Measurements from ENCODE around the gene SLC37A3. TPM values are rescaled to one million over a fixed set of nuclear protein-coding genes. Genes with fewer than 3 reads are reported as not detected.
A peak's percentile ranks its signal among the peaks of the same experiment; 100 is the strongest.
"Not testable (repeated sequence)": the region's sequence is repeated elsewhere in the genome, so short reads cannot be mapped to it uniquely, and the experiment has no call there.

The SLC37A3 gene
- polyA plus RNA-seq, 2 of the 4 experiments (the other 2 are of a cell fraction): 26.9 to 53.2 TPM

DNA sequence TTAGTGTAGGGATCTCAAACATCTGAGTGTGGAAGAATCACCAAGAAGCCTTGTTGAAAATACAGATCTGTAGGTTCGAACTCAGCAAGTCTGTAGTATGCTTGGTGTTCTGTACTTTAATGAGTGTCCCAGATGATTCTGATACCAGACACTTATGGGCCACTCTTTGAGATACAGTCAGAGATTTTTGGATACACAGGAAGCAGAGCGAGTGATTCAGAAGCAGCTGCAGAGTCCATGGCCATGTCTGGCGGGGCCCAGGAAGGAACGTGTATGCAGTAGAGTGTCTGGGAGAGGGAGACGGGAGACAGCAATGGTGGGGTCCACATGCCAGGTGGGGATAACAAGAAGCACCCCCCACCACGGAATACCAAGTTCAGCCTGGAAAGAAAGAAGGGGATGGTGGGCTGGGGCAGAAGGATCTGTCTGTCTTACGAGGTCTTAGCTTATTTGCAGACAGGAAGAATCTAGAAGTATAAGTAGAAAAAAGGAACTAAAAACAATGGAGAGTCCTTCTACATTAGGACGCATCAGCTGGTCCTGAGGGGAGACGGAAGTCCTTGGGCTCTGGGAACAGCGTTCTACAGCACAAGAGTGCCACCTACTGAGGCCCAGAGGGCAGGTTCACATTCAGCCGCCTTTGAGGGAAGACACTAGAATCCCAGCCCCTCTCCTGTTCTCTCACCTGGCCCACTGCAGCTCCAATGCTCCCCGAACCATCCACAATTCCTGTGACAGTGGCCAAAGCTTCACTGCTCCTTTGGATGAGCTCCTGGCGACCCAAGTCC lies 55.4 kb downstream of the SLC37A3 start:
- no peak overlapping the region for H3K27ac ChIP-seq
- ATAC-seq: peak; percentile 77 to 87; a peak in 5 of 6 replicates
- H3K4me2 ChIP-seq: no peak overlapping the region
- no peaks in the 10 kb centered on the region for H3K4me1 ChIP-seq
- no peaks in the 10 kb centered on the region for H3K9me3 ChIP-seq
- ChIA-PET CTCF (interaction anchor here (0.6 to 2.1 kb wide), 11 partner anchors 9 to 1306 kb away, joined by 3 to 15 read pairs (median 3); no protein-coding TSS in a partner anchor), POLR2A (no interaction called here)
- WGBS (ENCODE audit: missing lambda C conversion rate): 81% methylated on average over 13 of the region's 13 CpGs
- peak; percentile 54 to 68; a peak in 4 of 5 replicates for TF ChIP-seq RAD21 (conservative IDR thresholded peaks at IDR 0.05 in 1 of 2, IDR thresholded peaks at IDR 0.05 in 1 of 2)
- 0 out of 3 replicates have a peak, but pooled peaks have one; percentile 35 for TF ChIP-seq SMC3 (IDR thresholded peaks at IDR 0.05)
- no peak for TF ChIP-seq JUNB (IDR thresholded peaks at IDR 0.05)
- TF ChIP-seq, protein P1, sequence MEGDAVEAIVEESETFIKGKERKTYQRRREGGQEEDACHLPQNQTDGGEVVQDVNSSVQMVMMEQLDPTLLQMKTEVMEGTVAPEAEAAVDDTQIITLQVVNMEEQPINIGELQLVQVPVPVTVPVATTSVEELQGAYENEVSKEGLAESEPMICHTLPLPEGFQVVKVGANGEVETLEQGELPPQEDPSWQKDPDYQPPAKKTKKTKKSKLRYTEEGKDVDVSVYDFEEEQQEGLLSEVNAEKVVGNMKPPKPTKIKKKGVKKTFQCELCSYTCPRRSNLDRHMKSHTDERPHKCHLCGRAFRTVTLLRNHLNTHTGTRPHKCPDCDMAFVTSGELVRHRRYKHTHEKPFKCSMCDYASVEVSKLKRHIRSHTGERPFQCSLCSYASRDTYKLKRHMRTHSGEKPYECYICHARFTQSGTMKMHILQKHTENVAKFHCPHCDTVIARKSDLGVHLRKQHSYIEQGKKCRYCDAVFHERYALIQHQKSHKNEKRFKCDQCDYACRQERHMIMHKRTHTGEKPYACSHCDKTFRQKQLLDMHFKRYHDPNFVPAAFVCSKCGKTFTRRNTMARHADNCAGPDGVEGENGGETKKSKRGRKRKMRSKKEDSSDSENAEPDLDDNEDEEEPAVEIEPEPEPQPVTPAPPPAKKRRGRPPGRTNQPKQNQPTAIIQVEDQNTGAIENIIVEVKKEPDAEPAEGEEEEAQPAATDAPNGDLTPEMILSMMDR (IDR thresholded peaks at IDR 0.05): peak; percentile 53
- no peak for TF ChIP-seq FOSL2 (IDR thresholded peaks at IDR 0.05)
- no peak for TF ChIP-seq FOSL2 (CRISPR knock-in tag; IDR thresholded peaks at IDR 0.05)
- TF ChIP-seq CEBPB (IDR thresholded peaks at IDR 0.05): no peak
- TF ChIP-seq POLR2AphosphoS2 (conservative IDR thresholded peaks at IDR 0.05; ENCODE audit: low read length): no peak
- TF ChIP-seq PHF8 (IDR thresholded peaks at IDR 0.05; ENCODE audit: borderline replicate concordance, low read depth): no peak
- TF ChIP-seq RFX5 (IDR thresholded peaks at IDR 0.05): no peak
- no peak for TF ChIP-seq TFCP2L1 (CRISPR knock-in tag; IDR thresholded peaks at IDR 0.05)
- TF ChIP-seq CHD4 (IDR thresholded peaks at IDR 0.05; ENCODE audit: borderline replicate concordance): no peak
- FAIRE-seq: no peak
- no peak overlapping the region for H3K4me3 ChIP-seq
- DNase-seq (ENCODE audit: low read depth in 1 of 2, low spot score in 1 of 2): peak; percentile 16 to 42

DNA sequence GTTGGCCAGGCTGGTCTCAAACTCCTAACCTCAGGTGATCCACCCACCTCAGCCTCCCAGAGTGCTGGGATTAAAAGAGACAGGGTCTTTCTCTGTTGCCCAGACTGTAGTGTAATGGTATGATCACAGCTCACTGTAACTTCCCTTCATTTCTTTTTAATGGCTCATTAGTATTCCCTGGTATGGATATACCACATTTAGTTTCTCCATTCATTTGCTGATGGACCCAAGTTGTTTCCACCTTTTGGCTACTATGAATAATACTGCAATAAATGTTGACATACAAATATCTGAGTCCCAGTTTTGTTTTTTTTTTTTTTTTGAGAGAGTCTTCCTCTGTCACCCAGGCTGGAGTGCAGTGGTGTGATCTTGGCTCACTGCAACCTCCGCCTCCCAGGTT lies 59.4 kb downstream of the SLC37A3 start:
- POLR2A ChIA-PET; ATAC-seq; H3K27ac ChIP-seq; DNase-seq (ENCODE audit: low read depth in 1 of 2, low spot score in 1 of 2); H3K4me1 ChIP-seq; H3K9me3 ChIP-seq; H3K4me2 ChIP-seq; H3K4me3 ChIP-seq; FAIRE-seq: not testable (repeated sequence)
- CTCF ChIA-PET: interaction anchor here (1.1 to 1.7 kb wide), 2 partner anchors 12 to 720 kb away, joined by 3 to 4 read pairs; no protein-coding TSS in a partner anchor
- WGBS (ENCODE audit: missing lambda C conversion rate): 100% methylated on average over 1 of the region's 1 CpG

DNA sequence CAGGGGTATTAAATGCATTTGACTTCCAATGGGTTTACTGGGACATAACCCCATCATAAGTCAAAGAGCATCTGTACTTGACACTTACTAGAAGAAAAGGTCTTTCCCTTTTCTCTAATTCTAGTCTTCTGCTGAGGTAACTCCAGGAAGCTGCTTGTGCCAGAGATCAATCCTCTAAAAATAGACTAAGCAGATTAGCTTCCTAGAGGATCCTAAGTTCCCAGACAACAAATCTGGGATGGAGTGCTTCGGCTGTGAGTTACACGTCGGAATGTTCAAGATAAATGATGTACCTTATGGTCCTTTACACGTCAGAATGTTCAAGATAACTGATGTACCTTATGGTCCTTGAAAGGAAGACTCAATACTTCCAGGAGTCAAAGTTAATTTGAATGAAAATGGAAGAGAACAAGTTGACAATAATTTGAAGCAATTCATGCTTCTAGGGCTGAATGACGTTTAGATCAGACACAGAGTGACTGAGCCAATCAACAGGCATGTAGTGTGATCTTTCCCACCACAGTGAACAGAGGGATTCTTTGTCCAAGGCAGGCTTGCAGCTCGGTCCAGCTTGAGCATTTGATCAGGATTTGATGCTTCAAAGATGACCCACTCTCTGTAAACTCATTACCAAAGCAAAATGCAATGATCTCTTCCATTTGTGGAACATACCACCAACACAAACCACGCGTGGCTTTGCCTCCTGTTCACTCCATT lies 63.8 kb downstream of the SLC37A3 start:
- Histone ChIP-seq H3K4me1 (no peaks in the 10 kb centered on the region), H3K4me3 (no peak overlapping the region), H3K27ac (no peak overlapping the region), H3K4me2 (no peak overlapping the region), H3K9me3 (no peaks in the 10 kb centered on the region)
- 87% methylated on average over 8 of the region's 8 CpGs for WGBS (ENCODE audit: missing lambda C conversion rate)
- CTCF ChIA-PET: interaction anchor here (0.8 to 2.8 kb wide), 3 partner anchors 8 to 19 kb away, joined by 3 to 13 read pairs (median 3); no protein-coding TSS in a partner anchor
- DNase-seq (ENCODE audit: low read depth in 1 of 2, low spot score in 1 of 2): no peak
- ATAC-seq: no peak
- FAIRE-seq: no peak
- POLR2A ChIA-PET: no interaction called here
- TF ChIP-seq, protein P2, sequence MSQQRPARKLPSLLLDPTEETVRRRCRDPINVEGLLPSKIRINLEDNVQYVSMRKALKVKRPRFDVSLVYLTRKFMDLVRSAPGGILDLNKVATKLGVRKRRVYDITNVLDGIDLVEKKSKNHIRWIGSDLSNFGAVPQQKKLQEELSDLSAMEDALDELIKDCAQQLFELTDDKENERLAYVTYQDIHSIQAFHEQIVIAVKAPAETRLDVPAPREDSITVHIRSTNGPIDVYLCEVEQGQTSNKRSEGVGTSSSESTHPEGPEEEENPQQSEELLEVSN (IDR thresholded peaks at IDR 0.05; ENCODE audit: borderline replicate concordance, low read depth): no peak
- TF ChIP-seq ZFP36 (IDR thresholded peaks at IDR 0.05; ENCODE audit: borderline replicate concordance, partially characterized antibody): no peak

DNA sequence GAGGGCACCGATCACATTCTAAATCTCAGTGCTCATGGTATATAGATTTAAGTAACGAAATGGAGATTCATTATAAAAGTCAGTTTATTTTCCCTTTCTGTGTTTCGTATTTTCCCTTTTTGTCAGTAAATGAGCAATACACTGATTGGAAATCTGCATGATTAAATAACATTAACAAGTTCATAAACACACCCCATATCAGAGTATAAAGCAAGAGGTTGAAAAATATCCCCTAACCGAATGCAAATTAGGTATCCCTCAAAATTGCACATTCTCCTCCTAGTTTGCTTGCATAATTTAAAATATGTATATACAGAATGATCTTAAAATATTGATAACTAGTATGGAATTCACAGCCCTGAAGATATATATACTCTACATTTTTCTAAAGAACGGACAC lies 64.6 kb downstream of the SLC37A3 start:
- no peak for TF ChIP-seq ZNF302 (CRISPR knock-in tag; IDR thresholded peaks at IDR 0.05)
- TF ChIP-seq EP300 (IDR thresholded peaks at IDR 0.05): no peak
- TF ChIP-seq TP53 (CRISPR knock-in tag; IDR thresholded peaks at IDR 0.05): no peak
- no peak for TF ChIP-seq NR3C1 (IDR thresholded peaks at IDR 0.05)
- TF ChIP-seq, protein P3, sequence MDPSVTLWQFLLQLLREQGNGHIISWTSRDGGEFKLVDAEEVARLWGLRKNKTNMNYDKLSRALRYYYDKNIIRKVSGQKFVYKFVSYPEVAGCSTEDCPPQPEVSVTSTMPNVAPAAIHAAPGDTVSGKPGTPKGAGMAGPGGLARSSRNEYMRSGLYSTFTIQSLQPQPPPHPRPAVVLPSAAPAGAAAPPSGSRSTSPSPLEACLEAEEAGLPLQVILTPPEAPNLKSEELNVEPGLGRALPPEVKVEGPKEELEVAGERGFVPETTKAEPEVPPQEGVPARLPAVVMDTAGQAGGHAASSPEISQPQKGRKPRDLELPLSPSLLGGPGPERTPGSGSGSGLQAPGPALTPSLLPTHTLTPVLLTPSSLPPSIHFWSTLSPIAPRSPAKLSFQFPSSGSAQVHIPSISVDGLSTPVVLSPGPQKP (IDR thresholded peaks at IDR 0.05; ENCODE audit: low read depth, low read length): no peak
- FAIRE-seq (no peak), ATAC-seq (no peak), DNase-seq (ENCODE audit: low read depth in 1 of 2, low spot score in 1 of 2) (no peak)
- H3K4me1 ChIP-seq: no peaks in the 10 kb centered on the region
- H3K4me2 ChIP-seq: no peak overlapping the region
- H3K4me3 ChIP-seq: no peak overlapping the region
- no peak overlapping the region for H3K27ac ChIP-seq
- H3K9me3 ChIP-seq: no peaks in the 10 kb centered on the region
- ChIA-PET POLR2A (no interaction called here), CTCF (interaction anchor here (1.2 to 2.8 kb wide), 2 partner anchors 8 to 17 kb away, joined by 3 to 13 read pairs; no protein-coding TSS in a partner anchor)
- 94% methylated on average over 5 of the region's 5 CpGs for WGBS (ENCODE audit: missing lambda C conversion rate)
